K562 (cell line): ENCODE results near the gene SPANXN2. TPM values are rescaled to one million over a fixed set of nuclear protein-coding genes. Genes with fewer than 3 reads are reported as not detected.
A peak's percentile ranks its signal among the peaks of the same experiment; 100 is the strongest.

Experiments used
- ATAC-seq: fragments of 200-7000 bp; cut with Tn5 transposase; 3 replicates; pipeline ENCODE4 v1.9.1; 2020; ENCODE audit warnings: moderate library complexity
- BruUV-seq: library from RNA; stranded (reverse); fragments of 400-500 nt; replicated peaks from 2 replicates; lab custom pipeline; 2021; lab: Mats Ljungman, UMichigan
- CTCF ChIA-PET: fragments of 300-600 bp; formaldehyde crosslinking; extraction: SDS; loops from one replicate; lab custom pipeline; 2021; ENCODE audit warnings: low intra/inter-chr PET ratio; lab: Yijun Ruan, JAX
- POLR2A ChIA-PET: fragments of 300-600, 350-650 bp; sonication (Branson Sonifier 250); formaldehyde crosslinking; extraction: SDS; loops from one replicate; lab custom pipeline; 2021; ENCODE audit warnings: antibody characterized with exemption, inconsistent platforms; lab: Yijun Ruan, JAX
- DNase-seq, 4 experiments: peaks; one replicate each; pipeline versions ENCODE4 v3.0.0 to v3.0.0-alpha.2; 2011 to 2018; ENCODE audit warnings: low spot score in 3 of 4, mixed read lengths in 3 of 4; ENCODE audit errors: extremely low read depth in 1 of 4
- FAIRE-seq: peaks from 2 replicates; lab custom pipeline; 2011; peaks lifted over from hg19 to GRCh38; lab: Jason Lieb, UNC
- H2AFZ ChIP-seq: 2 replicates; pipeline ENCODE4 v1.6.0; 2011; ENCODE audit warnings: low read depth, low read length, control low read depth, inconsistent platforms
- H3K27ac ChIP-seq: fragments of 200-600 bp; 3 replicates; pipeline ENCODE4 v1.8.0; 2011; ENCODE audit warnings: low read depth, mild to moderate bottlenecking, control low read depth, inconsistent platforms, low read length, moderate library complexity, mixed read lengths; ENCODE audit errors: extremely low read depth
- H3K27me3 ChIP-seq, 2 experiments: fragments of 300-600 bp in 1 of 2; 2 replicates in 1 of 2; 3 replicates in 1 of 2; pipeline versions ENCODE4 v1.6.0 to v1.8.0; 2011; ENCODE audit warnings: inconsistent platforms in 2 of 2, low read length in 2 of 2, mild to moderate bottlenecking in 1 of 2, mixed read lengths in 1 of 2, moderate library complexity in 1 of 2; ENCODE audit not compliant: control insufficient read depth in 2 of 2, insufficient read depth in 2 of 2
- H3K36me3 ChIP-seq: fragments of 300-600 bp; 3 replicates; pipeline ENCODE4 v1.8.0; 2011; ENCODE audit warnings: mild to moderate bottlenecking, low read length, inconsistent platforms; ENCODE audit not compliant: control insufficient read depth, insufficient read depth
- H3K4me1 ChIP-seq, 2 experiments: fragments of 200-600 bp in 1 of 2; replicated peaks in 1 of 2; 2 replicates in 1 of 2; 3 replicates in 1 of 2; pipeline versions ENCODE4 v1.5.1 to v1.8.0; 2011; ENCODE audit warnings: inconsistent platforms in 2 of 2, low read length in 2 of 2, mild to moderate bottlenecking in 1 of 2, mixed read lengths in 1 of 2, moderate library complexity in 1 of 2; ENCODE audit not compliant: control insufficient read depth in 2 of 2, insufficient read depth in 2 of 2
- H3K4me2 ChIP-seq: 2 replicates; pipeline ENCODE4 v1.6.1; 2011; ENCODE audit warnings: low read length, control low read depth, inconsistent platforms, mixed read lengths; ENCODE audit not compliant: insufficient read depth
- H3K4me3 ChIP-seq: fragments of 200-600 bp; sonication (generic), shearing (Covaris generic); 2 replicates; pipeline ENCODE4 v1.5.1; 2016; ENCODE audit warnings: control low read depth, inconsistent platforms
- H3K79me2 ChIP-seq: fragments of 200-600 bp; 3 replicates; pipeline ENCODE4 v1.8.0; 2011; ENCODE audit warnings: low read length, inconsistent platforms; ENCODE audit not compliant: control insufficient read depth, insufficient read depth
- H3K9ac ChIP-seq, 2 experiments: 2 replicates each; pipeline versions ENCODE4 v1.6.0 to v1.6.1; 2011; ENCODE audit warnings: low read depth in 2 of 2, low read length in 2 of 2, control low read depth in 1 of 2, inconsistent platforms in 1 of 2, mild to moderate bottlenecking in 1 of 2, mixed read lengths in 1 of 2; ENCODE audit not compliant: insufficient read depth in 1 of 2
- H3K9me1 ChIP-seq: one replicate; pipeline ENCODE4 v1.6.0; 2011; ENCODE audit warnings: inconsistent platforms, mild to moderate bottlenecking, low read length, moderate library complexity; ENCODE audit not compliant: control insufficient read depth, insufficient read depth
- H3K9me3 ChIP-seq: replicated peaks from 2 replicates; pipeline ENCODE4 v1.5.1; 2011; ENCODE audit warnings: low read depth, low read length, inconsistent platforms; ENCODE audit not compliant: control insufficient read depth, insufficient read depth
- H4K20me1 ChIP-seq: replicated peaks from 2 replicates; pipeline ENCODE4 v1.6.1; 2011; ENCODE audit warnings: low read length, inconsistent platforms, mixed read lengths; ENCODE audit not compliant: control insufficient read depth, insufficient read depth
- CHCHD3 ChIP-seq: fragments of 250-450 bp; sonication (Bioruptor Pico); IDR thresholded peaks from 2 replicates; pipeline ENCODE4 v2.1.2; 2022; ENCODE audit warnings: mild to moderate bottlenecking
- PHF20 ChIP-seq: fragments of 450-650 bp; IDR thresholded peaks from 2 replicates; pipeline ENCODE4 v1.6.1; 2018; ENCODE audit not compliant: partially characterized antibody
- RAD21 ChIP-seq, 2 experiments: fragments of 250-450 bp in 1 of 2; fragments of 450-650 bp in 1 of 2; sonication (Bioruptor Pico) in 1 of 2; formaldehyde crosslinking in 1 of 2; IDR thresholded peaks in 1 of 2; conservative IDR thresholded peaks in 1 of 2; 2 replicates each; pipeline versions ENCODE4 v1.4.0 to v1.8.0; 2020 to 2022; ENCODE audit warnings: mild to moderate bottlenecking in 2 of 2, moderate library complexity in 1 of 2
- WGBS: fragments of 100-300 bp; shearing (Covaris generic); methylation state at CpG from one replicate; pipeline ENCODE4 v1.1.6; 2016; ENCODE audit warnings: low coverage, mixed read lengths; ENCODE audit not compliant: insufficient coverage; ENCODE audit errors: missing lambda C conversion rate; 5-methylcytosine and 5-hydroxymethylcytosine counted together
- in situ Hi-C: fragments of 300-500 bp; cut with MboI; formaldehyde crosslinking; loops from 4 replicates; pipeline ENCODE4 v1.15.0; 2018; ENCODE audit warnings: inconsistent platforms, mixed read lengths
- intact Hi-C: fragments of 100-400 bp; cut with micrococcal nuclease; formaldehyde crosslinking; loops from 2 replicates; pipeline ENCODE4 v1.14.2; 2022
- polyA plus RNA-seq, 8 experiments: library from polyadenylated mRNA; depleted of rRNA in 4 of 8; stranded (reverse) in 5 of 8; unstranded in 3 of 8; fragments of >200 nt; fragmentation: Nextera tagmentation in 2 of 8; fragmentation: Illumina TruSeq in 1 of 8; extraction: Ambion mirVana in 2 of 8; extraction: Trizol in 1 of 8; gene quantifications; 2 replicates each; pipeline versions ENCODE4 v1.2.1 to v1.2.3, GENCODE V29; 2011 to 2014; ENCODE audit warnings: inconsistent platforms in 1 of 8, missing spikeins in 1 of 8
- total RNA-seq, 7 experiments: library from RNA; depleted of rRNA in 6 of 7; stranded (reverse); fragments of >200 nt in 6 of 7; fragmentation: Illumina TruSeq in 2 of 7; extraction: Trizol in 2 of 7; gene quantifications; 2 replicates each; pipeline versions ENCODE4 v1.2.1 to v1.2.3, GENCODE V29; 2011 to 2021; ENCODE audit warnings: low replicate concordance in 1 of 7
- TF ChIP-seq, protein P1 (sequence below), 3 experiments: IDR thresholded peaks in 2 of 3; conservative IDR thresholded peaks in 1 of 3; 2 replicates each; pipeline ENCODE4 v1.5.1; 2011 to 2012; ENCODE audit warnings: low read length in 3 of 3, mild to moderate bottlenecking in 3 of 3, control low read depth in 2 of 3, improper control_type of control experiment in 1 of 3, inconsistent platforms in 1 of 3, low read depth in 1 of 3, mixed read lengths in 1 of 3, moderate library complexity in 1 of 3; ENCODE audit not compliant: insufficient read depth in 2 of 3

Gene SPANXN2
- total and polyA plus RNA-seq, 9 of the 15 experiments (the other 6 are each of a cell fraction or from before 2014, with no cell fraction given): not detected

- no peak overlapping the region for H3K4me2 ChIP-seq
- intact Hi-C loops (no loop called here), in situ Hi-C loops (no loop called here)
- FAIRE-seq: no peak
- H4K20me1 ChIP-seq: no peaks in the 10 kb centered on the region
- H3K4me1 ChIP-seq: no peaks in the 10 kb centered on the region
- BruUV-seq: no TSS peak
- H3K9me1 ChIP-seq: no peaks in the 10 kb centered on the region
- H3K79me2 ChIP-seq: no peaks in the 10 kb centered on the region
- H2AFZ ChIP-seq: no peak overlapping the region
- 0% methylated on average over 5 of the region's 5 CpGs for WGBS
- CTCF ChIA-PET: no interaction called here
- no peak for ATAC-seq
- H3K27ac ChIP-seq: no peak overlapping the region
- POLR2A ChIA-PET: no interaction called here
- TF ChIP-seq PHF20 (no peak), CHCHD3 (no peak), RAD21 (CRISPR knock-in tag; conservative IDR thresholded peaks at IDR 0.05 in 1 of 2, IDR thresholded peaks at IDR 0.05 in 1 of 2) (peak in 1 of 2 experiments; percentile 28; a peak in 1 of 4 replicates)
- TF ChIP-seq, protein P1, sequence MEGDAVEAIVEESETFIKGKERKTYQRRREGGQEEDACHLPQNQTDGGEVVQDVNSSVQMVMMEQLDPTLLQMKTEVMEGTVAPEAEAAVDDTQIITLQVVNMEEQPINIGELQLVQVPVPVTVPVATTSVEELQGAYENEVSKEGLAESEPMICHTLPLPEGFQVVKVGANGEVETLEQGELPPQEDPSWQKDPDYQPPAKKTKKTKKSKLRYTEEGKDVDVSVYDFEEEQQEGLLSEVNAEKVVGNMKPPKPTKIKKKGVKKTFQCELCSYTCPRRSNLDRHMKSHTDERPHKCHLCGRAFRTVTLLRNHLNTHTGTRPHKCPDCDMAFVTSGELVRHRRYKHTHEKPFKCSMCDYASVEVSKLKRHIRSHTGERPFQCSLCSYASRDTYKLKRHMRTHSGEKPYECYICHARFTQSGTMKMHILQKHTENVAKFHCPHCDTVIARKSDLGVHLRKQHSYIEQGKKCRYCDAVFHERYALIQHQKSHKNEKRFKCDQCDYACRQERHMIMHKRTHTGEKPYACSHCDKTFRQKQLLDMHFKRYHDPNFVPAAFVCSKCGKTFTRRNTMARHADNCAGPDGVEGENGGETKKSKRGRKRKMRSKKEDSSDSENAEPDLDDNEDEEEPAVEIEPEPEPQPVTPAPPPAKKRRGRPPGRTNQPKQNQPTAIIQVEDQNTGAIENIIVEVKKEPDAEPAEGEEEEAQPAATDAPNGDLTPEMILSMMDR (IDR thresholded peaks at IDR 0.05 in 2 of 3, conservative IDR thresholded peaks at IDR 0.05 in 1 of 3; ENCODE audit: insufficient read depth in 2 of 3, low read depth in 1 of 3, low read length in 3 of 3): peak in 1 of 3 experiments; percentile 22; a peak in 1 of 6 replicates
- H3K4me3 ChIP-seq: no peak overlapping the region
- no peaks in the 10 kb centered on the region for H3K9me3 ChIP-seq
- no peaks in the 10 kb centered on the region for H3K36me3 ChIP-seq
- no peak overlapping the region for H3K9ac ChIP-seq
- peak in 3 of 4 experiments; percentile 3 to 5 (median 4) for DNase-seq
- no peaks in the 10 kb centered on the region for H3K27me3 ChIP-seq
These were observed 56.2 kb downstream of the SPANXN2 start for GRCh38 chrX:143664302-143664701.
